GM18868 (cell line): Measurements from ENCODE around the gene DHRS13.
"Not testable (repeated sequence)": the region's sequence is repeated elsewhere in the genome, so short reads cannot be mapped to it uniquely, and the experiment has no call there.

Experiments used
- ATAC-seq: cut with Tn5 transposase; IDR thresholded peaks from one replicate; pipeline ENCODE4 v1.9.1; 2021; ENCODE audit warnings: mild to moderate bottlenecking, moderate library complexity; ENCODE audit not compliant: unreplicated experiment

DHRS13 gene

DNA sequence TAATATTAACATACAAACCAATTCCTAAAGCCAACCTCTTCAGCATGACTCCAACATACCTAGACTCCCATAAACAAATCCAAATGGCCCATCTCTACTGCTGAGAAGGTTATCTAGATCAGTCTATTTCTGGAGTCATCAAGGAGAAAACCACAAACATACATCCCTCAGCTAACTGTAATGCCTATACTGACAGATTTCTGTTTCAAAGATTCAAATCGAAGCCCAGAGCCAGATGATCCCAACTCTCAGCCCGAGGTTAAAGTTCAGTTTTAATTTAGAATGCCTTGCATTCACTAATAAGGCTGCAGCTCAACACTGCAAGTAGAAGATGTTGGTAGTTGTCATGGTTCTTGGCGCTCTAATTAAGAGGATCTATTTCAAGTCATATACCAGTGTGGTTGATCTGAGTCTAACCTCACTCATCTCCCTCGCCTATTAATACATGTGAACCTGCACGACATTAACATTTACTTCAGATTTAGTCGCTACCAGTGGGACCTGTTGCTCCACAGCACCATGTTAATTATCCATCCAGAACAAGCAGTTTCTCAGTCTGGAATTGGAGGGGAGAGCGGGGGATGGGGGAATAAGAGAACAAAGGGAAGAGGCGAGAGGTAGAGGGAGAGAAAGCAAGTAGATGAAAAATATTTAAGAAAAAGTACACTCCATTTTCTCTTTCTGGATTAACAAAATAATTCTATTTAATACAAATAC, 33.0 kb upstream of the DHRS13 start:
- ATAC-seq: no peak

DNA sequence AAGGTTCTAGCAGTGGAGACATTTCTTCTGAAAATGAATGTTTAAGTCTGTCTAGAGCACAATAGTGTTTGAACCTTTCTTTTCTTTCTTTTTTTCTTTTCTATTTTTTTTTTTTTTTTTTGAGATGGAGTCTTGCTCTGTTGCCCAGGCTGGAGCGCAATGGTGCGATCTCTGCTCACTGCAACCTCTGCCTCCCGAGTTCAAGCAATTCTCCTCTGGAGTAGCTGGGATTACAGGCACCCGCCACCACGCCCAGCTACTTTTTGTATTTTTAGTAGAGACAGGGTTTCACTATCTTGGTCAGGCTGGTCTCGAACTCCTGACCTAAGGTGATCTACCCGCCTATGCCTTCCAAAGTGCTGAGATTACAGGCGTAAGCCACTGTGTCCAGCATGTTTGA, 31.6 kb upstream of the DHRS13 start:
- ATAC-seq: not testable (repeated sequence)

DNA sequence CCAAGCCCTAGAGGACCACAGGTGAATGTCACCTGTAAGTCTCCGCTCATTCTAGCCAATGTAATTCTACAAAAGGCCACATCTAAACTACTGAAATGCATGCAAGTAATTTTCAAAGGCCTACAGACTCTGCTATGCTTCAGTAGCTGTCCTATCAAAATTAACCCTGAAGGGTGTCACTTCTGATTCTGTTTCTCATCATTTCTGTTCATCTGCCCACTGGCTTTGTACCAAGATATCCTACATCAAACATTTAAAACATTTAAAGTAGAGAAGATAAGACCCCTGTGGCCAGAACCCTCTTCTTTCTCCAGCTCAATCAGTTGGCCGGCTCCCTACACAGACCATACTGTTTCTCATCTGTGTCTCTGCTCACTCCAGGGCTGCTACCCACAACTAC, 26.9 kb upstream of the DHRS13 start:
- no peak for ATAC-seq

DNA sequence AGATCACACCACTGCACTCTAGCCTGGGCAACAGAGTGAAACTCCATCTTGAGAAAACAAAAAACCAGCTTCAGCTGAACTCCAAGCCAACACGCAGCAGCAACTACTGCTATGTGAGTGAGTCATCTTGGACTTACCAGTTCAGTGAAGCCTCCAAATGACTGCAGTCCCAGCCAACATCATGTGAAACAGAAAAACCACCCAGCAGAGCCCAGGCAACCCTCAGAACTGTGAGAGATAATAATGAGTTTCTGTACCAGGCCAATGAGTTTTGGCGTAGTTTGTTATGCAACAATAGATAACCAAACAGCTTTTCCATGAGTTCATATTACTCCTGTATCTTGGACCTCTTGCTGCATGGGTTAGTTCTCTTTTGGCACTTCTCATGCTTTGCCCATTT, 25.2 kb upstream of the DHRS13 start:
- ATAC-seq: no peak

DNA sequence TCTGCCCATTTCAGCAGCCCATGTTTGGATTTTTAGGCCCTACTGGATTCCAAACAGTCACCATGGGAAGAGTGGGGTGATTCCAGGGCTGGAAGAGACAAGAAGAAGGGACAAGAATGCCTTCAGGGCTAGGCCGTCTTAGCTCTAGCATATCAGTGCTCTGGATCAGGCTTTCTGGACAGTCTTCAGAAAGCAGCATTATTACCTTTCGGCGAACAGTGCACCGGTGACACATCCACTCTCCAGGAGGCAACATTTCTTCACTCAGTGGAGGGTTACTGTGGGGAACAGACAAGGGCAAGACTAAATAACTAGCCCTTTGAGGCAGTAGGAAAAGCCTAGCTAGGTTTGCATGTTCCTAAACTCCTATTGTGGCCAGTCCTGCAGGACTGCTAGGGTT, 23.9 kb upstream of the DHRS13 start:
- no peak for ATAC-seq

DNA sequence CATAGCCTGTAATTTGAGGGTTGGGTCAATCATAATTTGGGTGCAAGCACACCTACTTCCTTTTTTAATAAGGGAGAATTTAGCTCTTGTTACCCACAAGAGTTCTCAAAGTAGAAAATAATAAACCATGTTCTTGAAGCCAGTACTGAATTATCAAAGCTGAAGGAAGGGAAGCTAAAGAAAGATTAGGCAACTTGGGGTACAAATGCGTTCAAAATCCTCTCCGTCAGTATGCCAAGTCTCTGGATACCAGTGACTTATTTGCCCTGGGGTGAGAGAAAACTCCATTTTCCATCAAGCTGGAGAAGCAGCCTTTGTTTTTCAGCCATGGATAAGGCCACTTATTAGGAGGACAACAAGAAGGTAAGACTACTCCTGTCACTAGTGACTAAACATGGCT, 23.5 kb upstream of the DHRS13 start:
- ATAC-seq: no peak

DNA sequence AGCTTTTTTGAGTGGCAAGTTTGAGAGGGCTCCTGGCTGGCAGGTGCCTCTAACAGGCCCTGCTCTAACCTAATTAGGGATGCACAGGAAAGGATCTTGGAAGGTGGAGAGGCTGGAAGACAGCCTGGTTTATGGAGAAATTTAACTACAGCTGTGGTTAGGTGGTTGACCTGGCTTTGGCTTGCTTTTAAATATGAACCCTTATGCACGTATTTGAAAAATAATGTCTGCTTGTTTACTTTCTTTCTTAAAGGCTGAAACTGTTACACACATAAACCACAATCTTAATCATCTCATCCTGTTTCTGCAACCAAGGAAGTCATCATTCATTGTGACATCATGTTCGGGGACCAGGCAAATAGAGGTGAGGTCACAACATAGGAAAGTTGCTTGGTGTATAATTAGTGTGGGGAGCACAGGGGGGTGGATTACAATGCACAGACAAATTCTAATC, 23.1 kb upstream of the DHRS13 start:
- ATAC-seq: no peak

DNA sequence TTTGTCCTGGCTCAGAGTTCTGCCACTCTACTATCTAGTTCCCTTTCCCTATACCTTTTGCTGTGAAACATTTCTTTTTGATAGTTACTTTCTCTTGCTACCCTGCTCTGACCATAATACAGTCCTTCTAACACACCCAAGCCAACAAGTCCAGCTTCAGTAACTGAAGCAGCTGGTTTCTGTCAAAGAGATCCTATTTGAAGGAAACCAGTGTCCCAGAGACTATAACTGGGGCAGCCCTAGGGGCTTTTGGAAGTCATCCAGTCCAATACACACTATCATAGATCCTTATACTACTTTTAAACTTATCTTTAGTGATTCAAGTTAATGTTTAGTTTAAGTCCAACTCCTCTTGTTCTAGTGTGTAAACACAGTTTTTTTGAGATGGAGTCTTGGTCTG, 17.3 kb upstream of the DHRS13 start:
- ATAC-seq: no peak

DNA sequence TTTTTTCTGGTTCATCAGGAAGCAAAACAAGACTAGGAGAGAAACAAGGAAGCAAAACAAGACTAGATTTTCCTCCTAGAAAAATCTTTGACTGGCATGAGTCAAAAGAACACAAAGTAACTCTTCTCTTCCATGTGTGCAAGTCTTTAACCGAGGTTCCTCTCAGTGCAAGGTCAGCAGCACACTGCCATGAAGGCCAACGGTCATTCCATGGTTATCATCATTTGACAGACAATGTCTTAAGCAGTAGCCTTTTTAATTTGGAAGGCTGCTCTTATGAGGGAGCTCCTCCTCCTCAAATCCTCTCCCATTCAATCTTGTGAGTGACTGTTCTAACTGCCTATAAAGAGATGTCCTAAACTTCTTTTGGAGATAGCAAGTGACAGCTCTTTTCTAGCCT, 15.4 kb upstream of the DHRS13 start:
- ATAC-seq: no peak

DNA sequence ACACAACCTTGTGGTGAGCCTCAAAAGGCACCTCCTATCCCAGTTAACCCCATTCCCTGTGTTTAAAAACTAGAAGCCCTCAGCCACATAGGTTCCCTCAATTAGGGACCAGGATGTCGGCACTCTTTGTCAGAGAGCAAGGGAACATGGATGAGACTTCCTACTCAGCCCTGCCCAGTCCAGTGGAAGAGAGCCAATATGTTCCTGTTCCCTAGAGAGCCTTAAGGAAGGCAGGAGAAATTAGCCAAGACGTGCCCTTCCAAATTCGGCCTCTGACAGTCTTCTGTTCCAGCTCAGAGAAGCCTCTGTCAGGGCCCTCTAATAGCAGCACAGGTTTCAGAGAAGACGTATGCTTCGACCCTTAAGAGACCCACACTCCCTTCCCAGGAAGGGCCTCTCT, 14.6 kb upstream of the DHRS13 start:
- ATAC-seq: no peak

DNA sequence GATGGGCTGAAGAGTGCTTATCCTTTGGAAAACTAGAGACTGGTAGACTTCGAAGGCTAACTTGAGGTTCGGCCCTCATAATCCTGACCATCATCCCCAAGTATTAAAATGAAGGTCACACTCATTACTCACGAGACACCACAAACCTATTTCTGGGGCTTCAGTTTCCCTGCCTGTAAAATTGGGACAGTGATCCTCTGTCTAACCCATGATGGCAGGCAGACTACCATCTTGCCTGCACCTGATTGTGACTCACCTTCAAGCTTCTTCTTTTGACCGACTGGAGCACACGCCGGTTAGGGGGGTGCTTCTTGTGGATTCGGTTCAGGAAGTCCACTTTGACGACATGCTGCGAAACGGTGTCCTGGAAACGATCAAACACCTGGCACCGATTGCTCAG, 14.2 kb upstream of the DHRS13 start:
- ATAC-seq: no peak

DNA sequence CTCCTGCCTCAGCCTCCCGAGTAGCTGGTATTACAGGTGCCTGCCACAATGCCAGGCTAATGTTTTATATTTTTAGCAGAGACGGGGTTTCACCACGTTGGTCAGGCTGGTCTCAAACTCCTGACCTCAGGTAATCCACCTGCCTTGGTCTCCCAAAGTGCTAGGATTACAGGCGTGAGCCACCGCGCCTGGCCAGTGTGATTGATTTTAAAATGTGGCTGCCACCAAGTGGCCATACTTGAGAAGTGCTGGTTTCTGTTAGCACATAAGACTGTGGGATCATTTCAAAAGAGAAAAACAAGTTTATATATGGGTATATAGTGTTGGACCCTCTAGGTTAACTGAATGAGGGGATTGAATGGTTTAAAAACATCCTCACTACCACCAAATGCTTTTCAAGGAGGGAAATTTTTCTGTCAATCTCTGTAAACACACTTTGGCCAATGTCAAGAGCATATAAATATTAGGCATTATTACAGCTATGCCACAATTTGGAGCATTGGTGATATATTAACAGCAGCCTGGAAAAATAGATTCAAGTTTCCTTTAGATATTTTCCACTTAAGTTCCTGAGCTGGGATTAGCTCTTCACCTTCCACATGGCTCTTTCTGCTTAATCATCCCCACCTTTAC, 13.5 kb upstream of the DHRS13 start:
- no peak for ATAC-seq

DNA sequence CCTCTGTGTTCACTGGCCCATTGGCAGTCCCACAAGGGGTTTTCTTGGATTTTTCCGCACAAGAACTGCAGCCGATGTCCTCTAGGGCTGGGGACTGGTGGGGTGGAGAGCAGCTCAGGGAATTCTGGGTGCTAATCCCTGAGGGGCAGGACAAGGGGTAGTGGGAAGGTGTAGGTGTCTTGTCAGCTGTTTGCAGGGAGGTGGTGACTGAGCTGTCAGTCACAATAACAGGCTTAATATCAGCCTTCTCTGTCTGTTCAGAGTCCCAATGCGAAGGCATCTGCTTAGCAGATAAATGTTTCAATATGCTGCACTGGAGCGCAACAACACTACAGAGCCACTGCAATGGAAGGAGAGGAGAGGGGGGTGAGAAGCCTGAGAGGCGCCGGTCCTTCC, 10.1 kb upstream of the DHRS13 start:
- ATAC-seq: no peak

DNA sequence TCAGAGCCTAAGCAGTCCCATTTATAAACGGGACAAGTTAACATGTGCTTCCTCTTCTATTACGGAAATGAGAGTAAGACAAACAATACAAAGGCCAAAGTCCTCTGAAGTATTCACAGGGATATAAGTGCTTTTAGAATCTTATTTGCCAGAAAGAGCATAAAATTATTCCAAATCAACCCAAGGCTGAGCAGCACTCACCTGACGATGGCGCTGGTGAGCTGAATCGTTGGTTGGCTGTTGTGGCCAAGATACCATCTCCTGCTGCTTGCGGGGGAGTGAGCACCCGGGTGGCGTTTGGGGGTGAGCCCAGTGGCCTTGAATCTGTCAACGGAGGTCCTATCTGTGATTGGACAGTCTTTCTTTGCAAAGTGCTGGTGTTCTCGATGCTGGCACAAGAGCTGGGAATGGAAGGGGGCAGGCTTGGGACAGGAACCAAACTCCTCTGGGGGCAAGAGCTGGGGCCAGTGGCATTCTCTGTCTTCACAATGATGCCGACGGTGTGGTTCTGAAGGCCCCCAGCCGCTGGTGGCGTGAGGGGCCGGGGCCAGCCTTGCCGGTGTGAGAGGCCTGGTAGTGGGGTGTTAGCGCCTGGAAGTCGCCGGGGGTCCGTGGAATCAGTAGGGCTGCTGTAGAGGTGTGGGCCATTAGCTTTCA, 9.5 kb upstream of the DHRS13 start:
- no peak for ATAC-seq

DNA sequence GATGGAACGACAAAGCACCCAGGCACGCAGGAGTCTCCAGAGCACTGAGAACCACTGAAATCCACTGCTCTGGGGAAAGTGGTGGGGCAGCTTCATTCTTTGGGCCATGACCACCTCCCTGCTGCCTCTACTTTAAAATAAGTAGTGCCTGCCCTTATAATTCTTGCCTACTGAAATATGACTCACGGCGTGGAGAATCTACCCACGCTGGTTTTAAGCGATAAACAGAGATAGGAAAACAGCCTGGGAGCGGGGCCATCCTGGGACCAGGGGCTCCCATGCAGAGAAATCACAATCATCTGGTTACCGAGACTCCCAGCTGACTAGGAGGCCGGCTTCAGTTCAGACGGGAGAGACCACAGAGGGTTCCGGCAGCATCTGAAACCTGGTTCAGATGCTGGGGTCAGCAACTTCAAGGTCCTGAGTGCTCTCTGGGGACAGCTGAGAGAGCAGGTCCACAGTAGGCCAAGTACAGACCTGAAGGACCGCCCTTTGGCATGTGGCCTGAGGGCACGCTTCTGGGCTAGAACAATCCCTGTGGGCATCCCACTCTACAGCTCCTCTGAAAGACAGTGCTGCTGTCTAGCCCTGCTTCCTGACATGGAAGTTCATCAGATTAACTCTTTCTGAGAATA, 8.6 kb upstream of the DHRS13 start:
- ATAC-seq: no peak

DNA sequence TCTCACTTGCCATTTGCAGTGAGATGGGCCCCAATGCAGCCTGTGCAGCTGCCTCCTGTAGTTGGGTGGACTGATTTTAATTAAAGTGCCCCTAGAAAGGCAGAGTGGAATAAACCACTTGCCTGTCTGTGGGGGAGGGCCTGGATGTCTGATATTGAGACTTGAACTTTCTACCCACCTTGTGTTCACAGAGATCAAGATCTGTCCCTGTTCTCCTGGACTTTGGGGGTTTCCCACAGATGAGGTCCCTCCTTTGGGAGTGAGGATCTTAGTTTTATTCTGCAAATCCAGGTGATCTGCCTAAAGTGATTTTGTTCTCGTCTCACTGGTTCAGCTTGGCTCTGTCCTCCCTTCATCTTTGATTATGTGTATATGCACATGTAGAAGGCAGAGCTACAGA, 7.7 kb upstream of the DHRS13 start:
- no peak for ATAC-seq

DNA sequence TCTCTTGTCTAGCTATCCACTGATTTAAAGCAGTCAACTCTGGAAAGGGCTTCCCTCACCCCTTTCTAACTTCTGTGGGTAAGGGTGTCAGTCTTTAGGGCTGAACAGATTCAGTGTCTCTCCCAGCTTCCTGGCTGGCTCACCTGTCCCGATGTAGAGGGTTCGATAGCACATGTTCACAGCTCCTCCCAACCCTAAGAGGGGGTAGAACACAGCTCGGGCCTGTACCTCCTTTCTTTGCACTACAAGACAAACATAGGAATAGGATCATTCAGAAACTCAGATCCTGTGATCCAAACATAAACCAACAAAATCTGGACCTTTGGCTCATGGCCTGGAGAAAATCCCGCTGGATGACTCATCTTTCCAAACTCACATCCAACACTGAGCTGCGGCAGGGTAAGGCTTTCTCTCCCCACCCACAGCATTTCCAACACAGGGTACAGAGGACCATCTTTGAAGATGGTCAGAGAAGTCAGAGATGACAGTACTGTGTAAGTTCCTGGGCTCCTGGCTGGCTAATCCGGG, 5.8 kb upstream of the DHRS13 start:
- no peak for ATAC-seq

DNA sequence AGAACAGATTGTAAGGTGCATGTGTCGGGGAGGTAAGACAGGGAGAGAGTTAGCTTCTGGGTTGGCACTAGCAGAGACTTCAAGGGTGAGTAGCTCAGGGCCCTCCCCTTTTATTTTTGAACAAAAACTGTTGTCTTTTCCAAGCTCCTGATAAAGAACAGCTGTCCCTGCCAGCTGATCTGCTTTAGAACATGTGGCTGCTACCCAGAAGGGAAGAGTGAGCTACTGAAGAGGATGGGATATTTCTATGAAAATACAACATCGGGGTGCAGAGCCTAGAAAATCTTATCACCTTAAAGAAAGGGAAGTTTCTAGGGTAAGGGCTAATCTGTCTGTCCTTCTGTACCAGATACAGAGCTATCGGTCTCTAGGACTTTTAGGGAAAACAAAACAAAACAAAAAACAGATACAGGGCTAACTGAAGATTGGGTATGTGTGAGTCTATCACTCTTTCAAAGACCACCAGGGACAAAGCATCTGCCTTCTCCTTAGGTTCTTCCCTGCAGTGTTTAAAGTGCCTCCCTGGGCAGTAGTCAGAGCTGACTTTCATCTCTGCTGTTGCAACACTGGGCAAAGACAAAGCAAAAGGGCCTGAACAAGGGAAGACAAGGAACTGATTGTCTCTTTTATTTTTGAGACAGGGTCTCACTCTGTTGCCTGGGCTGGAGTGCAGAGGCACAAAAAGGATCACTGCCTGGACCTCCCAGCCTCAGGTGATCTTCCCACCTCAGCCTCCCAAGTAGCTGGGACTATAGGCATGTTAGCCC, 5.0 kb upstream of the DHRS13 start:
- no peak for ATAC-seq

DNA sequence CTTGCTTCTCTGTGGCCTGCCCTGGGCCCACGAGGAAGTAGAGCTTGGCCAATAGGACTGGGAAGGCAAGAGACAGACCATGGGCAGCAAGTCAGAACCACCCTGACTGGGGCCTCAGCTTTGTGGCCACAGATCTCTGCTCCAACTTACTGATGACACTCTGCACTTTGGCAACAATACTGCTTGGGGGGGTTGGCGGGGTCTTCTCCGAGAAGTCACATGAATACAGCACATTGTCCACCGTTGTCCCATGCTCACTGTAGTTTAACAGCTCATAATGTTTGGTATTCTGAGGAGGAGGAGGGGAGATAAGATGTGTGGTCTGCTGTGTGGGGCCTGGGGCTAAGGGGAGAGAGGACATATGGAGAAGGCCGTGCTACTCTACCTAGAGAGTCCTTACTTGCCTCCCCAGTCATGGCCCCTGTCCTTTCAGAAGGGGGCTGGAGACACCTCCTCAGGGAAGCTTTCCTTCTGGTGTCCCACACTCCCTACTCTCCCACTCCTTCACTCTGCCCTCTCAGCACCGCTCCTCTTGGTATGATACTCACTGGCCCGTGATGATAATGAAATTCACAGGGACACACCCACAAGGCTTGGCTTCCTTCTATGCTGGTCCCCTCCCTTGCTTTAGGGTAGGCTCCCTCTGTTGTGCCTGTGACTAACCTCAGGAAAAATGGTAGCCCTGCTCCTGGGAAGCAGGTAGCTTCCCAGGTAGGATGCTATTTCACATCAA, 4.0 kb upstream of the DHRS13 start:
- no peak for ATAC-seq

DNA sequence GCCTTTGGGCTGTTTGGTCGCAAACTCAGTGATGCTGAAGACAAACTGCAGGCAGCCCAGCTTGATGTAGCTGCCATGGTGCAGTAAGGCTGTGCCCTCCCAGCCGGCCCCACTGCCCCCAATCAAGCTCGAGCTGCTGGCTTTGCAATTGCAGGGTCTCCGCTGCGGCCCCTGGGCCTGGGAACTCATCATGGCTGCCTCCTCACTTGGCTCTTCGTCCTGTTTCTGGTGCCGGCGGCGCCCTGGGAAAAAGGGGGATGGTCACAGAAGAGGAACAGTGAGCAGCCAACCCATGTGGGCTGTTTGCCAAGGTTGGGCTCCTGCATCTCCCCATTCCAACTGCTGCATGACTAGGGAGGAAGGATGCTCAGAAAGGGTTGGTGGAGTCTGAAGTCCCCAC, 3.4 kb upstream of the DHRS13 start:
- ATAC-seq: no peak
